Coronary artery (tissue), 2 donors: ENCODE data around the gene RGS11.

Experiments used
- DNase-seq: peaks from one replicate; pipeline ENCODE4 v3.0.0-alpha.2; 2017; ENCODE audit warnings: low spot score
- H3K27ac ChIP-seq, 2 donors: fragments of 200-600 bp; sonication (generic); one replicate each; pipeline ENCODE4 v1.5.1; 2016 to 2019
- H3K4me3 ChIP-seq: fragments of 200-600 bp; sonication (generic); 2 replicates; pipeline ENCODE4 v1.5.1; 2016; ENCODE audit warnings: mild to moderate bottlenecking, moderate library complexity
- CTCF ChIP-seq: fragments of 200-600 bp; sonication (generic); IDR thresholded peaks from one replicate; pipeline ENCODE4 v1.5.1; 2019; ENCODE audit warnings: antibody characterized with exemption

RGS11 gene

GRCh38 chr16:228151-228851, 47.4 kb downstream of the RGS11 start:
- peak overlapping the region; percentile 90 to 98 for H3K27ac ChIP-seq
- no peak for DNase-seq
- peak overlapping the region; percentile 85 for H3K4me3 ChIP-seq
- no peak for TF ChIP-seq CTCF

GRCh38 chr16:220021-220420, 55.7 kb downstream of the RGS11 start:
- TF ChIP-seq CTCF: no peak
- no peak for DNase-seq

More at GRCh38 chr16:220021-220420, 55.7 kb downstream of the RGS11 start:
- Histone ChIP-seq H3K27ac (no peak overlapping the region), H3K4me3 (no peak overlapping the region)
